ENCODE results near the gene PALLD. TPM values are rescaled to one million over a fixed set of nuclear protein-coding genes. Genes with fewer than 3 reads are reported as not detected.

PALLD gene
- total RNA-seq, 6 experiments from 2014 or later: 7.7 to 81.6 (median 24.8) TPM

GRCh38 chr4:168475745-168476144 lies 21.1 kb upstream of the PALLD start:
- Histone ChIP-seq H3K27ac (peak overlapping the region in 1 of 3 donors; percentile 13), H3K36me3 (peaks cover 0 to 14% (median 1%) of the 10 kb centered on the region in 4 donors), H3K4me3 (no peak overlapping the region), H3K9me3 (no peaks in the 10 kb centered on the region), H3K4me1 (peaks cover 0 to 10% (median 0%) of the 10 kb centered on the region in 4 donors), H3K27me3 (no peaks in the 10 kb centered on the region)
- no peak for TF ChIP-seq CTCF (IDR thresholded peaks at IDR 0.05)
- TF ChIP-seq POLR2A (IDR thresholded peaks at IDR 0.05): no peak
- 60% methylated on average over 2 of the region's 2 CpGs for WGBS (ENCODE audit: insufficient coverage, low coverage, low lambda C conversion rate, missing lambda C conversion rate)
- DNase-seq (no peak), ATAC-seq (peak in 1 of 4 donors; percentile 14)
- intact Hi-C loops (cut with DNase I): no loop called here

GRCh38 chr4:168478868-168479267 lies 18.0 kb upstream of the PALLD start:
- Histone ChIP-seq H3K27me3 (no peaks in the 10 kb centered on the region), H3K27ac (no peak overlapping the region), H3K9me3 (no peaks in the 10 kb centered on the region), H3K4me1 (peaks cover 0 to 16% (median 0%) of the 10 kb centered on the region in 4 donors), H3K36me3 (no peaks in the 10 kb centered on the region), H3K4me3 (no peak overlapping the region)
- intact Hi-C loops (cut with DNase I): no loop called here
- no peak for ATAC-seq
- 95% methylated on average over 2 of the region's 3 CpGs for WGBS (ENCODE audit: insufficient coverage, low coverage, low lambda C conversion rate, missing lambda C conversion rate)
- DNase-seq: no peak
- TF ChIP-seq POLR2A (IDR thresholded peaks at IDR 0.05) (no peak), CTCF (IDR thresholded peaks at IDR 0.05) (no peak)

- Histone ChIP-seq H3K27me3 (no peaks in the 10 kb centered on the region), H3K4me3 (peak overlapping the region; percentile 69 to 84 (median 80)), H3K4me1 (peaks cover 0 to 14% (median 0%) of the 10 kb centered on the region in 4 donors), H3K36me3 (no peaks in the 10 kb centered on the region), H3K9me3 (no peaks in the 10 kb centered on the region), H3K27ac (peak overlapping the region; percentile 95 to 98 (median 96))
- ATAC-seq: peak; percentile 50 to 63 (median 52)
- DNase-seq: no peak
- 4% methylated on average over 7 of the region's 7 CpGs for WGBS (ENCODE audit: insufficient coverage, low coverage, low lambda C conversion rate, missing lambda C conversion rate)
- intact Hi-C loops (cut with DNase I): no loop called here
- no peak for TF ChIP-seq CTCF (IDR thresholded peaks at IDR 0.05)
- TF ChIP-seq POLR2A (IDR thresholded peaks at IDR 0.05): no peak
These were observed 15.8 kb upstream of the PALLD start for GRCh38 chr4:168480931-168481611.

GRCh38 chr4:168483811-168484210 lies 13.0 kb upstream of the PALLD start:
- Histone ChIP-seq H3K27me3 (no peaks in the 10 kb centered on the region), H3K9me3 (no peaks in the 10 kb centered on the region), H3K4me3 (no peak overlapping the region), H3K27ac (no peak overlapping the region), H3K36me3 (no peaks in the 10 kb centered on the region), H3K4me1 (peaks cover 0 to 6% (median 0%) of the 10 kb centered on the region in 4 donors)
- TF ChIP-seq POLR2A (IDR thresholded peaks at IDR 0.05) (no peak), CTCF (IDR thresholded peaks at IDR 0.05) (no peak)
- DNase-seq (no peak), ATAC-seq (no peak)
- 91% methylated on average over 4 of the region's 7 CpGs for WGBS (ENCODE audit: insufficient coverage, low coverage, low lambda C conversion rate, missing lambda C conversion rate)
- intact Hi-C loops (cut with DNase I): no loop called here

Measured in right lobe of liver (tissue), 6 donors.